NCI-H510A treated with DMSO at 0.1 percent for 48 hours (cell line): ENCODE data around the gene PAXX.

Experiments used
- DNase-seq: peaks from one replicate; lab custom pipeline; 2025; lab: John Stamatoyannopoulos, UW

PAXX gene

GRCh38 chr9:137018761-137019559, 26.7 kb downstream of the PAXX start:
- DNase-seq, result no peak

DNA sequence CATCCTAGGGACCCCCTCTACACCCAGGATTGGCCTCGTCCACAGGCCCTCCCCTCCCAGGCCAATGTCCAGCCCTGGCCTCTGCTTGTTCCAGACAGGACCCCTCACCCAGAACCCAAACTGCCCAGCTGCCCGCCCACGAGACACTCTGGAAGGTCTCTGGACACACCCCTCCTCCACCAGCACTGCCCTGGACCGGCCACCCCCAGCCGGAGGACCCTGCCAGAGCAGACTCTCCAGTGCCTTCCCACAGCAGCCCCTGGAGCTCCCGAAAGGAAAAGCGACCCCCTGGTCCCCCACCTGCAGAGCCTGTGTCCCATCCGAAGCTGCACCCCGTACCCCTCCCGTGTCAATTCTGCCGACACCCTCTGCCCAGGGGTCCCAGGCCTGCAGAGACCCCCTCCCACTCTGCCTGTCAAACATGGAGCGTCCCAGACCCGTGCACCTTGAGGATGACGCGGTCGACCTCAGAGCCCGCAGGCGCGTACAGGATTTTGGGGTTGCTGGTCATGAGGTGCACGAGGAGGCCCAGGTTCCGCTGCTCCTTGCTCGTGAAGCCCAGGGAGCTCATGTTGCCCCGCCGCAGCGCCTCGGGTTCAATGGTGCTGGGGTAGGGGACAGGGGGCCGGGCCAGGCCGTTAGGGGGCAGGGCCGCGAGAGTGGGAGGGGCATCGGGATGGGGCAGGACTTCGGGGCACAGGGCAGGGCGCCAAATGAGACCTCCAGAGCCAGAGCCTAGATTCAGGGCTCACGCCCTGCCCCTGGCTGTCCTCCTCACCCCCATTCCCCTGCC, 27.9 kb downstream of the PAXX start:
- DNase-seq, result no peak

DNA sequence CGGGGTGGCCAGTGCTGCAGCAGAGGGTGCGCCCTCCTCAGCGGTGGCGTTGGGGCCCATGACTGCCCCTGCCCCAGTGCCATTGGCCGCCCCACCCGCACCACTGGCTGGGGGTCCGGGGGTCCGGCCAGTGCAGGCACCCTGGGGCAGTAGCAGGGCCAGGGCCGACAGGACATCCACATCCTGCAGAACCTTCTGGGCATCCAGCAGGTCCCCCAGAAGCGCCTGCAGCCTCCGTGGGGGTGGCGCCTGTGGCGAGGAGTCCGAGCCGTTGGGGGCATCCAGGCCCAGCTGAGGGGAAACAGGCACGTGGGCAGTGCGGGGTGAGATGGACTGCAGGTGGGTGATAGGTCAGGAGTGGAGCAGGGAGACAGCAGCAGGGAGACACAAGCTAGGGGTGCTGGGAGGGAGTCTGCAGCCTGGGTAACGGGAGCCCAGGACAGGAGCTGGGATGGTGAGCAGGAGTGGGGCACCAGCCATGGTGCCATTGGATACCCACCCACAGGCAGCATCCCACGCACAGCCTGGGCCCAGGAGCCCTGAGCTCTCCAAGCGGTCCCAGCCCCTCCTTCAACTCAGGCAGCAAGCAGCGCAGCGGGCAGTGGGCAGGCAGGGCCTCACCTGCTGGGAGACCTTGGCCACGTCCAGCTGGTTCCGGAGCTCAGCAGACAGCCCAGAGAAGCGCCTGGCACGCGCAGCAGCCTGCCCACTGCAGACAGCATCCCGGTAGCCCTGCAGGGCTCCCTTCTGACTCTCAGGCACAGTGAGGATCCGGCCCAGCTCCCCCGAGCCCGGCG, 28.7 kb downstream of the PAXX start:
- no peak for DNase-seq

DNA sequence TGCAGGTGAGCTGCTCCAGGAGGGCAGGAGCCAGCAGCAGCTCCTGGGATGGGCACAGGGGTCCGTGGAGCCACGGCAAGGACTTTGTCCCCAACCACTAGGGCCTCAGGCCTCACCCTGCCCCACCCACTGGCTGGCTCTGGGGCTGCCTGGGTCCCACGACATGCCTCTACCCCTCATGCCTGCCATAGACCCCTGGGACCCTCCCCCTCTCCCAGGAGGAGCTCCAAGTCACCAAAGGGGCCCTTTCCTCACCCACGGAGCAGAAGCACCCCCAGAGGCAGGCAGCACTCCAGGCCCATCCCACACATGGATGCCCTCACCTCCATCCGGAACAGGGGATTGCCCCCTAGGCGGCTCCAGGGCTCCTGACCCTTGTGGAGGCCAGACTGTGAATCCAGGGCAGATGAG, 29.4 kb downstream of the PAXX start:
- DNase-seq, result no peak

DNA sequence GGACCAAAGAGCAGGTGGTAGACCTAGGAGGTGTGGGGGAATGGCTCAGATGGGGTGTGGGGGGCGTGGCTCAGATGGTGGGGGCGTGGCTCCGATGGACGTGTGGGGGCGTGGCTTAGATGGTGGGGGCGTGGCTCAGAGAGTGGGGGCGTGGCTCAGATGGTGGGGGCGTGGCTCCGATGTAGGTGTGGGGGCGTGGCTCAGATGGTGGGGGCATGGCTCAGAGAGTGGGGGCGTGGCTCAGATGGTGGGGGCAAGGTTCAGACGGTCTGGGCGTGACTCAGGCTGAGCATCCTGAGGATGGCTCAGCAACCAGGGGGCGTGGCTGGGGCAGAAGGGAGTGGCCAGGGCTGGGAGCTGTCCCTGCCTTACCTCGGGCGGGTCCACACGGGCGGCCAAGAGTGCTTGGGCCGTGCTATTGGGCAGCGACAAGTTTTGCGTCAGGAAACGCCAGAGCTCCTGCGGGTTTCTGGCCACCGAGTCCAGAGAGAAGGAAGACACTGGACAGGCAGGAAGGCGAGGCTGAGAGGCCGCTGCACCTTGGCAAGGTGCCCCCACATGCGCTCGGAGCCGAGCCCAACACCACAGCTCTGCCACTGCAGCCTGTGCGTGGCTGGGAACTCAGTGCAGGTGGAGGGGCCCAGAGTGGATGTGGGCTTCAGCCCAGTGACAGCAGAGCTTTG, 29.9 kb downstream of the PAXX start:
- DNase-seq, result no peak

DNA sequence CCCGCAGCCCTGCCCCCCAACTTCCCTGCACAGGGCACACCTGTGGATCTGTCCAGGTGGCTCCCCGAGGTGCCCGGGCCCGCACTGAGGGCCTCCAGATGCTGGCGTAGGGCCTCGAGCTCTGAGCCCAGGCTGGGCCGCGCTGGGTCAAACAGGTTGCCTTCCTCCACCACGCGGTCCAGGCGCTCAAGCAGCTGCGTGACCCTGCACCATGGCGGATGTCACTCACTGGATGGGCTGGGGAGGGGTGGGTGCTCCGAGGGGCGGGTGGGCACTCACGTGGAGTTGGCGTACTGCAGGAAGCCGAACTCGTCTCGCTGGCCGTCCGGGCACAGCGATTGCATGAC, 30.4 kb downstream of the PAXX start:
- no peak for DNase-seq

DNA sequence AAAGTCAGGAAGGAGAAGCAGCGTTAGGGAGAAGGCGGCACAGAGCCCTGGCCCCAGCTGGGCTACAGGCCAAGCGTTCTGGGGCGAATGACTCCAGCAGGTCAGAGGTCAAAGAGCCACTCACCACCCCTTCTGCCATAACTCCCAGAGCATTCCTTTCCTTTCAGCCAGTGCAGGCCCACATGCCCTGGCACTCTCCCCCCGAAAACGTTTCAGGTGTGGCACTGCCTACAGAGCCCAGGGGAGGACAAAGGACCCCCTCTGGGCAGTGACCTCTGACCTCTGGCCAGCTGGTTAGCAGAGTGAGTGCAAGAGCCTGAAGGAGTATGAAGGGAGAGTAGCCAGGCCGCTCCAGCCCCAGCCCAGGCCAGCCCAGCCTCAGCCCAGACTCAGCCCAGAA, 30.9 kb downstream of the PAXX start:
- no peak for DNase-seq

GRCh38 chr9:137023583-137023991, 31.4 kb downstream of the PAXX start:
- DNase-seq, result no peak

DNA sequence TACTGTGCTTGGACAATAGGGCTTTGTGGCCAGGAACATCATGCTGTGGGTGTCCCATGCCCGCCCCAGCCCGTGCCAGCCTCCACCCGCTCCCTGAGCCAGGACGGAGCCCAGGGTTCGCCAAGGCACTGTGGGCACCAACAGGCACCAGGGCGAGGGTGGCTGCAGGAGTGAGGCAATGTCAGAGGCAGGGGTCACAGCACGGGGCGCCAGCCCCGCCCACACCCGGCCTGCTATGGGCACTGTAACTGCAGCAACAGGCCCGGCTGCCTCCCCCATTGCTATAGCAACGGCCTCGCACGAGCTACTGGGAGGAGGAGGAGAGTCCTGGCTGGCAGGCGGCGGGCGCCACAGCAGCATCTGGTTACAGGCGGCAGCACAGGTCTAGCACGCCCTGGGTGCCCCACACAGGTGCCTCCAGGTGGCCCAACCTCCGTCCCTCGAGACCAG, 33.3 kb downstream of the PAXX start:
- peak; percentile 93 for DNase-seq

DNA sequence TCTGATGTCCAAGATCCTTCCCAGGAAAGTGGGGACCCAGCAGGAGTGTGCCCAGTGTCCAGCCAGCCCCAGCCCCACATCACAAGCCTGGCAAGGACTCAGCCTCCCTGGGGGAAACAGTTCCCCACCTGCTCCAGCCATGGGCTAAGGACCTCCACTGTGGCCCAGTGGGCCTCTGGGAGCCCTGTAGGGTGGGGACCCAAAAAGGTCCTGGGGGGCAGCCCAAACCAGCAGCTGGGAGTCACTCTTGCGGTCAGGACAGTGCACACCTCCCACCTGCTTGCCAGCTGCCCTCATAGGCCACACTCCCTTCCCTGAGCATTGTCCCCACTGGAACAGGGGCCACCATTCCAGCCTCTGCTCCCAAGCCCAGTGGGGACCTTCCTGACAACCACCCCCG, 34.2 kb downstream of the PAXX start:
- DNase-seq, result no peak

DNA sequence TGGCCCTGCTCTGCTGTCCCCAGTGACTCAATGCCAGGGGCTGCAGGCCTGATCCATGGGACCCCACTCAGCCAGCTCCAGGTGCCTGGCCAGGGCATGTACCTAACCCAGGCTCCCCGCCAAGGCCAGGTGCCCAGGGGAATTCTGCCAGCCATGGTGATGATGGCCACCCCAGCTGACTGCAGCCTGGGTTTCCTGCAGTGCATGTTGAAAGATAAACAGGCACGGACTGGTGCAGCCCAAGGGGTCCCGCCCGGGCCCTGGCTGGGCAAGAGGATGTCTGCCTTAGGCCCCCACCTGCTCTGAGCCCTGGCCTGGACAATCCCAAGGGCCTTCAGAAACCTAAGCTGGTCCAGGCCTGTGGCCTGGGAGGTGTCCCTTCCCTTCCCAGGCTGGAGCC, 34.6 kb downstream of the PAXX start:
- DNase-seq, result no peak

DNA sequence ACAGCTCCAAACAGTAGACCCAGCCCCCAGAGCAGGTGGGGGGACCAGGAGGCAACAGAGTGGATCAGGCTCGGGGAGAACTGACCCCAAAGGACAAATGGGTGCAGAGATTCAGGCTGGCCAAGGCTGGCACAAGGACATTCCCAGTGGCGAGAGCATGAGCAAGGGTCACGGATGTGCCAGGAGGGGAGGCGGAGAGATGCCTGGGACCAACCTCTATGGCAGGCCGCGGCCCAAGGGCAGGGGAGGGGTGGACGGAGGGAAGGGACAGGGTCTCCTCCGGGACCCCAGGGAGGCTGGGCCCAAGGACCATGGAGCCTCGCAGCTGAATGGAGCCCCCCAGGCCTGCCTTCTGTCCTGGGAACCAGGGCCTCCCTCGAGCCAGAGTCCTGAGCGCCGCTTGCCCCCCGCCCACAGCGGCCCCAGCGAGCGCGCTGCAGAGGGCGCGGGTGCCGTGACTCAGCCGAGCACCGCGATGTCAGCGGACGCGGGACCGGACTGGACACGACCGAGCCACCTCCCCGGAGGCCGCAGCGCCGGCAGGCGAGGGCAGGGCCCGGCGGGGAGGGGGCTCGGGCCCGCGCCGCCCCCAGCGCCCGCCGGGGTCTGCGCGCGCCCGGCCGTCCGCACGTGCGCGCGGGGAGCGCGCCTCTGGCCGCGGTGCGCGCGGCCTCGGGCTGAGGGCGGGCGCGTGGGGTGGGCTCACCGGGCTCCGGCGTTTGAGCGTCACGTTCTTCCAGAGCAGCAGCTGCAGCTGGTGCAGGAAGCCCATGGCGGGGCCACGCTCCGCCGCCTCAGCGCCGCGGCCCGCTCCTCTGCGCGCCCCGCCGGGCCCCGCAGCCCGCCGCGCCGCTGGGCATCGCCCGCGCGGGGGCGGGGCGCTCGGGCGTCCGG, 35.4 kb downstream of the PAXX start, which contains the start of gene ABCA2:
Gene ABCA2, minus strand, starts transcription at position 869 of the 894 bp plus-strand sequence. Its CDS starts 97 bp downstream, at position 772.
- DNase-seq, result no peak

DNA sequence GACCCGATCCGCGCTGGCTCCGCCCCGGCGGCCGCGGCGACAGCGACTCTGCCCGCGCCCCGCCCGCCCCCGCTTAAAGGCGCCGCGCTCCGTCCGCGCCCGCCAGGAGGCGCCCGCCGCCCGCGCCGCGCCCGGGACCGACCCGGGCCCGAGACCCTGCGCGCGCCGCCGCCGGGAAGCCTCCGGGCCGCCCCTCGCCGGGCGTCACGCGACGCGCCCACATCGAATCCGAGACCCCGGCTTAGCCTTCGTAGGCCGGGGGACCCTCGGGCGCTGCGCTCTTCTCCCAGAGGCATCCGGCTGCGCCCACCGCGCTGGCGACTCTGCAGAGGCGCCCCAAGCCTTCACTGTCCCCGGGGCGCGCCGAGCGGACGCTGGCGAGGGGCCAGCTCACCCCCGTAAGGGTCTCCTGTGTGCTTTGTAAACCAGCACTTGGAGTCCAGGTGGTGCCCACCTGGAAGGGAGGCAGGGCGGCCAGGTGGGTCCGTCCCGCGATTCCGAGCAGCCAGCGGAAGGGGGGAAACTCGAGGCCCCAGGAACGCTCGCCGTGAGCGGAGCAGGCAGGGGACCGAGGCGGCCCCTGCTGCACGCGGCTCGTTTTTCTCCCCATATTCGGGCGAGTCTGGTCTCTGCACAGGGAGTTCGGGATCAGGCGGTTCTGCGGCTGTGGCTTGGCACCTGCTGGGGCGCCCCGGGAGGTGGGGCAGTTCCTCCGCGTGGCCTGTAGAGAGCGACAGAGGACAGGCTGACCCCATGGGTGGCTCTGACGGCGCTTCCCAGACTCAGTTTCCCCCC, 36.2 kb downstream of the PAXX start:
- peak; percentile 37 for DNase-seq

GRCh38 chr9:137029058-137029936, 37.1 kb downstream of the PAXX start:
- peak; percentile 48 for DNase-seq

- DNase-seq, result no peak
These were observed 37.8 kb downstream of the PAXX start for GRCh38 chr9:137030006-137030405.

GRCh38 chr9:137030538-137031527, 38.6 kb downstream of the PAXX start:
- DNase-seq, result no peak

DNA sequence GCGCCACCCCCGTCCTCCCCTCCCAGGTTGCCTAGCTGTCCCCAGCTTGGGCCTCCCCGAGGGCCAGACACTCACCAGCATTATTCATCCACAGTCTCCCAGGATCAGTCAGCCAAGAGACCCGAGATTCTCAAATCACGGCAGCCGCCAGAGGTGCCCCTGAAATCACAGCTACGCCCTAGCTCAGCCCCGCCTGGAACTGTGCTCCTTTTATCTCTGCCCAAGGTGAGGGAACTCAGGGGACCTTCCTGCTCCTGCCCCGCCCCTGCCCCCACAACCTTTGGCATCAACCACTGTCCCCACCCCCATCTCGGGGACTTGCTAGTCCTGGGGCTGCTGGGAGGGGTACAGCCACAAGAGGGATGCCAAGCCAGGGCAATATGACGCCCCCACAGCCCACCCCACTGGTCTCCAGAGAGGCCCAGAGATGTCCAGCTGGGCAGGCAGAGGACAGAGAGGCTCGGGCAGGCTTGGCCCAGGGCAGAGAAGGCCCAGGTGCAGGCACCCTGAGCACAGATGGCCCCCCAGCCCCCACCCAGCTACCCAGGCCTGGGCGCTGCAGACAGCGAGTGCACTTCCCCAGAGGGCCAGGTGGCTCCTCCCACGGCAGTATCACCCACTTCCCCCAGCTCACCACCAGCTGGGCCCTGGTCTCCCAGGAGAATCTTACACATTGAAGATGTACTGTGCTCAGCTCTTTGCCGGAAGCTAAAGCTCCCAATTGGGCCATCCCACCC, 39.9 kb downstream of the PAXX start, which contains the start of gene FUT7:
Gene FUT7, minus strand, starts transcription at position 185 of the 737 bp plus-strand sequence. Its CDS starts 97 bp downstream, at position 88.
- DNase-seq, result no peak
